ENCODE data around the gene USP38.

USP38 gene

DNA sequence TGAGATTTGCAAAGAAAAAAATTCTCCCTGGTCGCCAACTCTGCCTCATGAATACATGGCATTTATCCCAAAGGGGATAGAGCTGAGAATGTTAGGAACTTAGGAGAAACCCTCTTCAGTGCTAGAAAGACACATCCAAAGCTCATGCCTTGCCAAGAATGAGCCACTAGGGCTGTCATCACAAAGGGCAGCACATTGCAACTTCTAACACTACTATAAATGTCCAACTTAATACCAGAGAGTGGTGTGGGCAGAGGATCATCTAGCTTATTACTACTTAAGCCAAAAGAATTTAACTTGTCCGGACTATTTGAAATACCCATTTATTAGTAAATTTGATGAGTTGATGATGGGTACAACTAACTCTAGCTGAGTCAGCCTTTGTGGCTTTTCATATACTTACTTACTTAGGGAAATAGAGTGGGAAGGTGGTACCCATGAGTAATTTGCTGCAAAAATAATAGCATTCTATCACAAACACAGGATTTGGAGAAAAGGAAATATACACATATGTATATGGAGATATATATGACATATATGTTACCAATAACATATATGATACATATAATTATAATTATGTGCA lies 85.6 kb downstream of the USP38 start:
- TF ChIP-seq, protein P1, sequence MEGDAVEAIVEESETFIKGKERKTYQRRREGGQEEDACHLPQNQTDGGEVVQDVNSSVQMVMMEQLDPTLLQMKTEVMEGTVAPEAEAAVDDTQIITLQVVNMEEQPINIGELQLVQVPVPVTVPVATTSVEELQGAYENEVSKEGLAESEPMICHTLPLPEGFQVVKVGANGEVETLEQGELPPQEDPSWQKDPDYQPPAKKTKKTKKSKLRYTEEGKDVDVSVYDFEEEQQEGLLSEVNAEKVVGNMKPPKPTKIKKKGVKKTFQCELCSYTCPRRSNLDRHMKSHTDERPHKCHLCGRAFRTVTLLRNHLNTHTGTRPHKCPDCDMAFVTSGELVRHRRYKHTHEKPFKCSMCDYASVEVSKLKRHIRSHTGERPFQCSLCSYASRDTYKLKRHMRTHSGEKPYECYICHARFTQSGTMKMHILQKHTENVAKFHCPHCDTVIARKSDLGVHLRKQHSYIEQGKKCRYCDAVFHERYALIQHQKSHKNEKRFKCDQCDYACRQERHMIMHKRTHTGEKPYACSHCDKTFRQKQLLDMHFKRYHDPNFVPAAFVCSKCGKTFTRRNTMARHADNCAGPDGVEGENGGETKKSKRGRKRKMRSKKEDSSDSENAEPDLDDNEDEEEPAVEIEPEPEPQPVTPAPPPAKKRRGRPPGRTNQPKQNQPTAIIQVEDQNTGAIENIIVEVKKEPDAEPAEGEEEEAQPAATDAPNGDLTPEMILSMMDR (IDR thresholded peaks at IDR 0.05): no peak
- Histone ChIP-seq H3K36me3 (no peaks in the 10 kb centered on the region), H3K4me3 (ENCODE audit: low read depth in 1 of 2, low read length in 1 of 2) (no peak overlapping the region), H3K27ac (no peak overlapping the region), H3K27me3 (no peaks in the 10 kb centered on the region), H3K4me1 (ENCODE audit: control insufficient read depth in 1 of 2, insufficient read depth in 1 of 2, low read depth in 1 of 2, low read length in 1 of 2) (no peaks in the 10 kb centered on the region), H3K9me3 (peaks cover 6% of the 10 kb centered on the region)
